GM18867 (cell line): ENCODE measurements around the gene STPG4.
"Not testable (repeated sequence)": the region's sequence is repeated elsewhere in the genome, so short reads cannot be mapped to it uniquely, and the experiment has no call there.

Experiments used
- ATAC-seq: cut with Tn5 transposase; IDR thresholded peaks from one replicate; pipeline ENCODE4 v1.9.1; 2021; ENCODE audit warnings: mild to moderate bottlenecking, moderate library complexity; ENCODE audit not compliant: unreplicated experiment

The STPG4 gene

DNA sequence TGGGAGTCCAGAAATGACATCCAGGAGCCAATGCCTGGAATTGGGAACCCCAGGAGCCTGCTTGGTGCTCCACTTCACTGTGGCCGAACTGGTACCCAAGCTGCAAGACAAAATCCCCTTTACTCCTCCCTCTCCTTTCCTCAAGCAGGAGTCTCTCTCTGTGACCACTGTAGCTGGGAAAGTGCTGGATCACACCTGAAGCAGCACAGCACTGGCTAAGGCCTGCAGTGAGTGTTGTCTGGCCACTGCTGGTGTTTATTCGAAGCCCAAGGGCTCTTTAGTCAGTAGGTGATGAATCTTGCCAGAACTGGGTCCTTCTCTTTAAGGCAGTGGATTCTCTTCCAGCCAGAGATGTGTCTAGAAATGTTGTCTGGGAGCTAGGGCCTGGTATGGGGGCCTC, 26.4 kb downstream of the STPG4 start:
- ATAC-seq: no peak

- no peak for ATAC-seq
Measured at GRCh38 chr2:47127862-47128543, 27.1 kb downstream of the STPG4 start.

DNA sequence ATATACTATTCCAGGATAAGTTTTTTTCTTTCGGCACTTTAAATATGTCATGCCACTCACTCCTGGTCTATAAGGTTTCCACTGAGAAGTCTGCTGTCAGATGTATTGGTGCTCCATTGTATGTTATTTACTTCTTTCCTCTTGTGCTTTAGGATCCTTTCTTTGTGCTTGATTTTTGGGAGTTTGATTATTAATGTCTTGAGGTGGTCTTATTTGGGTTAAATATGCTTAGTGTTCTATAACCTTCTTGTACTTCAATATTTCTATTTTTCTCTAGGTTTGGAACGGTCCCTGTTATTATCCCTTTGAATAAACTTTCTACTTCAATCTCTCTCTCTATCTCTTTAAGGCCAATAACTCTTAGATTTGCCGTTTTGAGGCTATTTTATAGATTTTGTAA, 28.3 kb downstream of the STPG4 start:
- no peak for ATAC-seq

DNA sequence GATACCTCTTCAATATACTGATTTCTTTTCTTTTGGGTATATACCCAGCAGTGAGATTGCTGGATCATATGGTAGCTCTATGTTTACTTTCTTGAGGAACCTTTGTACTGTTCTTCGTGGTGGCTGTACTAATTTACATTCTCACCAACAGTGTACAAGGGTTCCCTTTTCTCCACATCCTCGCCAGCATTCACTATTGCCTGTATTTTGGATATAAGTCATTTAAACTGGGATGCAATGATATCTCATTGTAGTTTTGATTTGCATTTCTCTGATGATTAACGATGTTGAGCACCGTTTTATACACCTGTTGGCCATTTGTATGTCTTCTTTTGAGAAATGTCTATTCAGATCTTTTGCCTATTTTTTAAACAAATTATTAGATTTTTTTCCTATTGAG, 30.4 kb downstream of the STPG4 start:
- not testable (repeated sequence) for ATAC-seq

DNA sequence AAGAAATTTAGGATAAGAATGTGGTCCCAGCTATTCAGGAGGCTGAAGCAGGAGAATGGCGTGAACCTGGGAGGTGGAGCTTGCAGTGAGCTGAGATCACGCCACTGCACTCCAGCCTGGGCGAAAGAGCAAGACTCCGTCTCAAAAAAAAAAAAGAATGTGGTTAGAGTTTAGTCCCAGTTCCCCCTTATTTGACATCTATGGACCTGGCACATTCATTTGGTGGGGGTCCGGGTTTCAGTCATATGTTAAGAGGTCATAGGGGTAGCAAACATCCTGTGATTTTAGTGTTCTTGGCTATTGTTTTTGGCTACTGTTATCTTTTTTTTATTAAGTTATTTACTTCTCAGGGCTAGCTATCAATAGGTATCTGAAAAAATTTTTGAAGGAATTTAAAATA, 34.7 kb downstream of the STPG4 start:
- not testable (repeated sequence) for ATAC-seq

DNA sequence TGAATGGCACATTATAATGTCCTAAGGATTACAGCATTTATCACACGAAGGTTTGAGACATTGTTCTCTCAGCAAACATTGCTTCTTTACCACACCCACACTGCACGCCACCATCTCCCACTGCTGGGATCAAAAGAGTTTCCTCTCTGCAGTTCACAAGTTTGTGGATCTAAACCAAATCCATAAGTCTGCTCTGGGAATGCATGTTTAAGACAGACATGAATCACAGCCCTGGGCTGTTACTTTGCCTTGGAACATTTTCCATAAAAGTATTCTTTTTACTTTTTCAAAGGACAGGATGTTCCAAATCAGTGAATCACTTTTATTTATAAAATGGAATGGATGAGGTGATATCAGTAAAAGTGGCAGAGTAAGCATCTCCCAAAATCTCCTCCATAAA, 36.1 kb downstream of the STPG4 start:
- no peak for ATAC-seq

DNA sequence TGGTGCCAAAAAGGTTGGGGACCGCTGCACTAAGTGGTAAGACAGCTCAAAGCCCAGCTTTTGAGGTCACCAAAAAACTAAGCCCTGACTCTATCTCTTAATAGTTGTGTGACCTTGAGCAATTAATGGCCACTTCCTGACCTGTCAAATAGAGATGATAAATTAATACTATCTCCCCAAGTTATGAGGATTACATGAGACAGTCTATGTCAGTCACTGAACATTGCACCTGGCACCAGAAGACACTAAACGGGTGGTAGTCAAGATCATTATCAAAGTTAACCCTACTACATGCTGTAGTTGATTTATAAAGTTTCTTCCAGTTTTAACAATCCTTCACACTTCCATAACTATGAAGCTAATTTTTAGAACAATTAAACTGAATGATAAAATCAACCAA, 36.5 kb downstream of the STPG4 start:
- ATAC-seq: no peak

DNA sequence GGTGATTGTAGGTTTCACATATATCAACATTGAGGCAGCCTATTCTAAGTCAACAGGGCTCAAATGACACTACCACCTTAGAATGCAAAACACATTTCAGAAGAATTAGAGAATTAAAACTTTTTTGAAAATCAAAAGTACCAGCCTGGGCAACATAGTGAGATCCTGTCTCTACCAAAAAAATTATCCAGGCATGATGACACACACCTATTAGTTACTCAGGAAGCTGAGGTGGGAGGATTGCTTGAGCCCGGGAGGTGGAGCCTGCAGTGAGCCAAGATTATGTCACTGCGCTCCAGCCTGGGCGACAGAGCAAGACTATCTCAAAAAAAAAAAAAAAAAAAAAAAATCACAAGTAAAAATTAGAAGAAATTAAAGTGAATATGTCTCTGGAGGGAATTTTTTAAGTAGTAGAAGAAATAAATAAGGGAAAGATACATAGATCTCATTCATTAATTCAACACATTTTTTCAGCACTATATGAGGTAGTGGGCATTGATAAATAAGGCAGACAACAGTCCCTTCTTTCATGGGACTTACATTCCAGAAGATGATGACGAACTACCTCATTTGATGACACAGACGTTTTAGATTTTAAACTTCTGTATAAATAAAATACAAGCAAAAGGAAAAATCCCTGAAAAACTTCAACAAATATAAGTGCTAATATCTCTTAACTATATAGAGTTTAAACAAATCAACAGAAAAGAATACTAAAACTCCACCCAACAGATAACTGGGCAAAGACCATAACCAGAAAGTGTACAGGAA, 42.3 kb downstream of the STPG4 start:
- ATAC-seq: no peak

GRCh38 chr2:47109680-47110079, 45.4 kb downstream of the STPG4 start:
- no peak for ATAC-seq

DNA sequence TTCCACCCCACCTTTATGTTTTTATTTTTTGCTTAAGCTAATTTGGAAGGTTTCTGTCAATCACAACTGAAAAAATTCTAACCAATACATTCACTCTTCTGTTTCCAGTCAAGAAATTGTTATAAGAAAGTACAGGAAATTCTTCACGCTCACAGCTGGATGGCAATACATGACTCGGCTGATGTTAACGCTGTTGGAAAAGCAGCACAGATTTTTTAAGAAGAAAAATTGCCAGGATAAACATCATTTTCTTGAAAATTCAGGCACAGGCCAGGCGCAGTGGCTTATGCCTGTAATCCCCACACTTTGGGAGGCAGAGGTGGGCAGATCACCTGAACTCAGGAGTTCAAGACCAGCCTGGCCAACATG, 46.1 kb downstream of the STPG4 start:
- no peak for ATAC-seq

DNA sequence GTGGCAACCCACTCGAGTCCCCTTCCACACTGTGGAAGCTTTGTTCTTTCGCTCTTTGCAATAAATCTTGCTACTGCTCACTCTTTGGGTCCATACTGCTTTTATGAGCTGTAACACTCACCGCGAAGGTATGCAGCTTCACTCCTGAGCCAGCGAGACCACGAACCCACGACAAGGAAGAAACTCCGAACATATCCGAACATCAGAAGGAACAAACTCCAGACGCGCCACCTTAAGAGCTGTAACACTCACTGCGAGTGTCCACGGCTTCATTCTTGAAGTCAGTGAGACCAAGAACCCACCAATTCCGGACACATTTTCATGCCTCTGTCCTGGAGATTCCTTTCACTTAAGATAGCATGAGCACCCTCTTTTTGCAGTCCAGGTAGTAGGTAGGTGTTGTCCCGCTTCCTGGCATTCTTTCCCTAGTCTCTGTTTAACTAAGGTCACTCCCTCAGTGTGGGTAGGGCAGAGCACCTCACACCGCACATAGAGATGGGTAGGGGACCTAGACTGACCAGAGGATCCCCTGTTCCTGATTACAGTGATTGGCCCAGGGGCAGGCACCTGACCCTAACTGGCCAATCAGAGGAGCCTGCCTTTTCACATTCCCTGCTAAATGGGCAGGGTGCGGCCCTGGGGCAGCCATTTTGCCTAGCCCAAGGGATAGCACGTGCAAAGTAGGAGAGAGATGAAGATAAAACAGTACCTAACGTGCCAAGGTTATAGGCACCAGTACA, 46.7 kb downstream of the STPG4 start:
- not testable (repeated sequence) for ATAC-seq

DNA sequence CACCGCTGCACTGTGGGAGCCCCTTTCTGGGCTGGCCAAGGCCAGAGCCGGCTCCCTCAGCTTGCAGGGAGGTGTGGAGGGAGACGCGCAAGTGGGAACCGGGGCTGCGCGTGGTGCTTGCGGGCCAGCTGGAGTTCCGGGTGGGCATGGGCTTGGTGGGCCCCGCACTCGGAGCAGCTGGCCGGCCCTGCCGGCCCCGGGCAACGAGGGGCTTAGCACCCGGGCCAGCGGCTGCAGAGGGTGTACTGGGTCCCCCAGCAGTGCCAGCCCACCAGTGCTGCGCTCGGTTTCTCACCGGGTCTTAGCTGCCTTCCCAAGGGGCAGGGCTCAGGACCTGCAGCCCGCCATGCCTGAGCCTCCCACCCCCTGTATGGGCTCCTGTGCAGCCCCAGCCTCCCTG, 47.9 kb downstream of the STPG4 start:
- ATAC-seq: not testable (repeated sequence)

GRCh38 chr2:47106231-47106630, 48.9 kb downstream of the STPG4 start:
- ATAC-seq: not testable (repeated sequence)

GRCh38 chr2:47099712-47100111, 55.4 kb downstream of the STPG4 start:
- ATAC-seq: not testable (repeated sequence)

- no peak for ATAC-seq
Measured at GRCh38 chr2:47098953-47099352, 56.2 kb downstream of the STPG4 start.

- ATAC-seq: no peak
Measured at GRCh38 chr2:47097563-47097962, 57.5 kb downstream of the STPG4 start.

- no peak for ATAC-seq
Measured at GRCh38 chr2:47096451-47096850, 58.7 kb downstream of the STPG4 start.

- ATAC-seq: no peak
Measured at GRCh38 chr2:47095349-47096020, 59.6 kb downstream of the STPG4 start.

DNA sequence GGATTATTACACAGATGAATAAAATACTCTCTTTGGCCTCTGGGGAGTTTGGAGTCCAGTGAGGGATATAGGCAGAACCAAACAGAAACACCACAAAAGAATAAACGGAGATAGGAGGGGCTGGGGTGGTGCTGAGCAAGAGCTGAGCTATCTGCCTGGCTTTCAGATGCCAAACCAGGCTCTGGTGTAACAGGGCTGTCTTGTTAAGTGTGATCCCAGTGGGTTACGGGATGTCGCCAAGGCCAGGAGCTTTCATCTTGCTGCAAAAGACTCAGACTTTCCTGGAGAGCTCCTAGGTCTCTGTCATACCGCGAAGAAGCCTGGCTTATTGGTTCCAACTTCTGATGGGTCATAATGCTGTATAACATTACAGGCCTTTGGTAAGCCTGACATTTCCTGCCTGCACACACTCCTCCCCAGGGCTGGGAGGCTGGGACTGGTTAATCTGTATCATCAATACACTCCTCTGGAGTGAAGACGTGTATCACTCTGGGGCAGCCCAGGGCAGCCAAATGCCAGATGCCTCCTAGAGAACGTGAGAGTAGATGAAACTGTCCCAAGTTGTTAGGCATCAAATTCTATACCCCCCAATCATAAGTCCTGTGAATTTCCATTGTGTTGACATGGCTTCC, 60.5 kb downstream of the STPG4 start:
- ATAC-seq: no peak

GRCh38 chr2:47093626-47094025, 61.5 kb downstream of the STPG4 start:
- ATAC-seq: no peak

- no peak for ATAC-seq
Measured at GRCh38 chr2:47092465-47092864, 62.6 kb downstream of the STPG4 start.
